ENCODE measurements around the gene ONECUT3.

The ONECUT3 gene

DNA sequence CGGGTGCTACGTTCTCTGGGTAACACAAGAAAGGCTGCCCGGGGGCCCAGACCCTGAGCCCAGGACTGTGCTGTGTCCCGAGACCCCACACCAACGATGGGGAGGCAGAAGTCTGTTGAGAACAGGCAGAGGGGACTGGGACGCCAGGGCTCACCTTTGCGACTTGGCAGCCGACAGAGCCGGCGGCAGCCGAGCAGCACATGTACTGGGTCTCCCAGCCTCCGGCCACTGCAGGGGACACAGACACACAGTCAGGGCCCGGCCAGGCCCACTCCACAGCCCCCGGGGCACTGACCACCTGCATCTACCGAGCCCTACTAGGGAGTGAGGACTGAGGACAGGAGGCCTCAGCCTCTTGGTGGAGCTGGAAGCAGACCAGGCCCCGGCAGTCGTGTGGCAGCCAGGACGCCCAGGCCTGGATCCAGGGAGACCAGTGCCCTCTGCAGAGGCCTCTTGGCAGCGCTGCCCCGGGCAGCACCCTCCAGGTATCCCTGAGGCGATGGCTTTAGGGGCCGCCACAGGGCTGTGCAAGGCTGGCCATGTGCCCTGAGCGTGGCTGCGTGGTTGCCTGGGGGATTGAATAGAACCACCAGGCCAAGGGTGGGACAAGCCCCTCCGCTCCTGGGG, 64.4 kb downstream of the ONECUT3 start:
- no peak for DNase-seq

DNA sequence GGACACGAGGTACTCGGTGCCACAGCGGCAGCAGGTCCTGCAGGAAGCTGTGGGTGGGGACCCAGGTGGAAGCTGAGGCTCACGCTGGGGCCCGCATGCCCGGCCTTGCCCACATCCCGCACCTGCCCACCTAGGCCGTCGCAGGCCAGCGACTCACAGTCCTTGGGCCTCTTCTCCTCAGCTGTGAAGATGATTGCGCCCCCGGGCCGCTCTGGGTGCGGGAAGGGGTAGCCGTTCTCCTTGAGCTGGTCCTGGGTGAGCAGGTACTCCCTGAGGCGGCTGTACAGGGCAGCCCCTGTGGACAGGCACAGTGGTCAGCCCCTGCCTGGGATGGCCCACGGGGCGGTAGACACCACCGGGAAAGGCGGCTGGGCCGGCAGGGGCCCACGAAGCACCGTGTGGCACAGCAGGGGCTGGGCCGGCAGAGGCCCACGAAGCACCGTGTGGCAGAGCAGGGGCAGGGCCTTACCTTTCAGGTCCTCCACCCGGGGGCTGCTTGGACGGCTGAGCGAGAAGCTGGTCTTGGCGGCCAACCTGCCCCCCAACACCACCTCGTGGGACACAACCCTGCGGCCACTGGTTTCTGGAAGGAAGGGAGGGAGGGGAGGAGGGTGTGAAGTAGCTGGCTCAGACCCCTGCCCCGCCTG, 65.4 kb downstream of the ONECUT3 start:
- no peak for DNase-seq

DNA sequence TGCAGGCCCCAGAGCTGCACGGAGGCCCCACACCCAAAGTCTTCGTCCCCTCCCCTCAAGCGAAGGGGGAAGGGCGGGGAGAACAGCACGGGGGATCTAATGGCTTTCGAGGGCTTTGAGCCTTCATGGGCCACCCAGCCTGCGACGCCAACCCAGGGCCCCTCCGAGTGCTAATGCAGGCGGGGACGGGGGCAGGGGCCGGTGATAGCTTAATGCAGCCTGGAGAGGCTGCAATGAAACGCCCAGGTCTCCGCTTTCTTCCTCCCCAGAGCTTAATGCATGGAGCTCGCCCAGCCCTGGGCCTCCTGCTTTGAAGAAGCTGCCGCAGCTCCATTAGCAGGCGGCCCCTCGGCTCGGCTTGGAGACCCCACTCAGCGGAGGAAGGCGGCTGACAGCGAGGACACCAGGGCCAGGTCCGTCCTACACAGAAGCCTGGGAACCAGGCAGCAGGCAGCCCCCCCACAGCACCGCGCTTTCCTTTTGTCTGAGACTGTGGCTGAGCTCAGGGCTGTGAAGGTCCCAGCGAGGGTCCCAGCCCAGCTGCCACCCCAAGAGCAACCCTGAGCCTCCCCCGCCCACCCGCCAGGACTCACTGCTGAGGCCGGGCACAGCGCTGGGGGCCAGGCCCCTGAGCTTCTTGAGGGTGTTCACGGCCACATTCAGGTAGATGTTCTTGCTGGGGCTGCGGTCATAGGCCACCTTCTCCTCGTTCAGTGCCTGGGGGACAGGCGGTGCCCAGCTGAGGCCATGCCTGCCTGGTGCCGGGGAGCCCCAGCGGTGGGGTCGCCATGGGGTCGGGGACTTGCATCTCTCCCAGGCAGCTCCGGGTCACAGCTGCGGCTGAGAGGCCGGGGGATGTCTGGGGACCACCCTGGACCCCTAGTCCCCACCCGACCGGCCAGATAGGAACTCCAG, 66.3 kb downstream of the ONECUT3 start:
- DNase-seq: no peak

DNA sequence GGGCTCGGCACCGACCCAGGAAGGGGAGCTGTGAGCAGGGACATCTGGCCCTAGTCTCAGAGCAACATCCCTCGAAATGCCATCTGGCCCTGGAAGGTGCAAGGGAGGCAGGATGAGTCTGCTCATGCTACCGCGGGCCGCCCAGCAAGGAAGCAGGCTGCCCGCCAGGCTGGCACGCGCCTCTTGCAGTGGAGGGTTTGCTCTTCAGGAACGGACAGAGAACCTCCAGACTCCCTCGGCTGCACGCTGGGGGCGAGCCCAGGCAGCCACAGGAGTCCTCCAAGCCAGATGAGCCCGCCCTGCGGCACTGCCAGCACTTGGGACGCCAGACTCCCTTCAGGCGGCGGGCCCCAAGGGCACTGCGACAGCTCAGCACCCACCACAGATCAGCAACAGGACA, 68.9 kb downstream of the ONECUT3 start:
- no peak for DNase-seq

DNA sequence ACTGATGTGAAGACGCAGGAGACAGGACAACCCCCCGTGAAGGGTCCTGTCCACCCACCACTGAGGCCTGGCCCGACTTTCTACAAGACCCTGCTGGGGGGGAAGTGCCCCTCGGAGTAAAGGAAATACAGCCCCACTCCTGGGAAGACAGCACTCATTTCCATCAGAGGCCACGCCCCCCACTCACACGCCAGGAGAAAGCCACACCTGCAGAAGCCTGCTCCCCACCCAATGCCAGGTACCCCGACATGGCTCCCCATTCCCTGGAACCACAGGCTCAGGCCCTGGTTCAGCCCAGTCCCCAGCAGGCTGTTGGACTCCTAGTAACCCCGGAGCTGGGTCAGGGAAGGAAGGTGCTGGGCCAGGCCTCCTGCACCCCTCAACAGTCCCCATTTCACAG, 69.7 kb downstream of the ONECUT3 start:
- DNase-seq: no peak

DNA sequence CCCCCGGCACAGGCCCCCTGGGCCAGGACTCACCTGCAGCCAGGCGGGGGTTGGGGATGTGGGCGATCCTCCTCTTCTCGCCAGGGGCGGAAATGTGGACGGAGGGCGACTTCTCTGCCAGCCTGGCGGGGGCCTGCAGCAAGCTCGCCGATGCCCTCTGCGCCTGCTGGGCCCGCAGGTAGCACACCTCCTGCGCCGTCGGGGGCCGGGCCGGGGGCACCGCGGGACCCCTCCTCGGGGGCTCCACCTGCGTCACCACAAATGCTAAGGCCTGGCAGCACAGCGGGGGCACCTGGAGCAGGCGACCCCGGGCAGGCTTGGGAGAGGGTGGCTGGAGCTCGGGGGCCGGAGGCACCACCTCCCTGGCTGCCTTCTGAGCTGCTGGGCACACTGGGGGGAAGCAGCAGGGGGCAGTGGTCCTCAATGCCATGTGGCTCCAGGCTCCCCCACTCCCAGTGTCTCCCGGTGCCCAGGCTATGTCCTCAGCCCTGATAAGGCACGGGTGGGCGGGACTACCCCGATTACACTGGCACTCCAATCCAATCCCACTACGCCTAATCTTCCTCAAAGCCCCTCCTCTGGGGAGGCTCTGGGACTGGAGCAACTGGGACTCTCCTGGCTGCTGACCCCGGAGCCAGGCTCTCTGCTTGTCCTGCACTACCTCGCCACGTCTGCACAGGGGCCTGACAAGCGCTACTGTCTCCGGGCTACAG, 70.4 kb downstream of the ONECUT3 start:
- no peak for DNase-seq

DNA sequence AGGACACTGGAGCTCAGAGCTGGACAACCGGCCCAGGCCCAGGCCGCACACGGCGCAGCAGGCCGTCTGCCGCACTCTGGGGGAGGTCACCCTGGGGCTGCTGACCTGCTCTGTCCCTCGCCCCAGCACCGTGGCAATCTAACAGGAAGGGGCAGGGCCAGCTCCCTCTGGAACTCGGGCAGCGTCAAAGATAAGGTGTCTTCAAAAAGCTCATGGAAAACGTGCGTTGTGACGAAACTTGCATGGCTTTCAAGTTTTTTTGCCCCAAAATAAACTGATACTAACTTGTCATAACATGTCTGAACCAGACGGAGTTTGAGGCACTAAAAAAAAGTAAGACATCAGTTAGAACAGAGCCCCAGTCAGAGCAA, 70.9 kb downstream of the ONECUT3 start:
- no peak for DNase-seq

DNA sequence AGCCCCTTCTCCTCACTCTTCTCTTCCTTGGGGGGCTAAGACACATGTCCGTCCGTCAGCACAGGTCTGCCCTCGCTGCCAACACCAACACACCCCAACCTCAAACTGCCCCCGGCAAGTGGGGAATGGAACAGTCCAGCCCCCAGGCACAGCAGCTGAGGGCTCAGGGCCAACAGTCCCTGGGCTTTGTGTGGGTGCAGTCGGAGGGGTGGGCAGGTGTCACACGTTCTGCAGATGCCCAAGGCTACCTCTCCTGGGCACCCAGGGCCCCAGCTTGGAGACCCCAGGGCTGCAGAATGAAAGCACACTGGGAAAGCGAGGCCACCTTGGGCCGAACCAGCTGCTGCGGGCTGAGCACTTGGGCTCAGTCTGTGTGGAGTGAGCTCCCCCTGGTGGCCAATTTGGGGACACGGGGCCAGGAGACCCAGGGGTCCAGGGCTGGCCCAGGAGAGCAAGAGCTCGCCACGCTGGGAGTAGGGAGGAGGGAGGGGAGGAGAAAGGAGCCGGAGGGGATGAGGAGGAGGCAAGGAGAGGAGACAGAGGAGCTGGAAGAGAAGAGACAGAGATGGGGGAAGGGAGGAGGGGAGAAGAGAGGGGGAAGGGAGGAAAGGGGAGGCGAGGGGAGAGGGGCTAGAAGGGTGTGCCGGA, 72.7 kb downstream of the ONECUT3 start:
- DNase-seq: peak; percentile 57

DNA sequence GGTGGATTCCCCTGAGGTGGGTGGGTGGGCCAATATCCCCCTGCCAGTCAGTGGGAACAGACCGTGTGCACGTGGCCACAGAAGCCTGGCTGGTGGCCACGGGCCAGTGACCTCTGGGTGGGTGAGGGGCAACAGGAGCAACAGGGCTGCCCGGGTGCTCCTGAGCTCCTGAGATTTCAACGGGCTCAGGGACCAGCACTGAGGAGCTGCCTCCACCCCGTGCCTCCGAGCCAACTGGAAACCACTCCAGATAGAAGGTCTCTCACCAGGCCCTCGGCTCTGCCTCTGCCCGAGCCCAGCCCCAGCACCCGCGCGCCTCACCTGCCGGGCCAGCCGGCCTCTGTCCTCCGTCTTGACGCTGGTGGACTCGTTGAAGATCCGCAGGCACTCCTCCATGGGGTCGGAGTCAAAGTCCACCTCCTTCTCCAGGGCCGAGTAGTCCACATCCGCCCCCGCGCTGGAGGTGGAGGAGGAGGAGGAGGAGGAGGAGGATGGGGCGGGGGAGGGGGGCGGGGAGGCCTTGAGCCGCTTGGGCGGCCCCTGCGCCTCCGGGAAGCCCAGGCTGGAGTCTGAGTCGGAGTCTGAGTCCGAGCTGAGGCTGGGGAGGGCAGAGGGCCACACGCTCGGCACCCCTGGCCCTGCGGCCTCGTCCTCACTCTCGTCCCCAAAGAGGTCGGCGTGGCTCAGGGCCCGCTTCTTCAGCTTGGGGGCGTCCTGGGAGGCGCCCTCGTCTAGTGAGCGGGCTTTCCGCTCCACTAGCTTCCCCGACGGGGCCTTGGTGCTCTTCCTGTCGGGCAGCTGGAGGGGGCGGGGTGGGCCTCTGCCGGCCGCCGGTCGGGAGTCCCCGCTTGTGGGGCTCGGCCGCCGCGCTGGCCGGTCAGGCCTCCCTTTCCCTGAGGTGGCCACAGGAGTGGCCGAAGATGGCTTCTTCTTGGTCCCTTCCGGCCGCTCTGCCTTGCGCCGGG, 73.5 kb downstream of the ONECUT3 start:
- no peak for DNase-seq

DNA sequence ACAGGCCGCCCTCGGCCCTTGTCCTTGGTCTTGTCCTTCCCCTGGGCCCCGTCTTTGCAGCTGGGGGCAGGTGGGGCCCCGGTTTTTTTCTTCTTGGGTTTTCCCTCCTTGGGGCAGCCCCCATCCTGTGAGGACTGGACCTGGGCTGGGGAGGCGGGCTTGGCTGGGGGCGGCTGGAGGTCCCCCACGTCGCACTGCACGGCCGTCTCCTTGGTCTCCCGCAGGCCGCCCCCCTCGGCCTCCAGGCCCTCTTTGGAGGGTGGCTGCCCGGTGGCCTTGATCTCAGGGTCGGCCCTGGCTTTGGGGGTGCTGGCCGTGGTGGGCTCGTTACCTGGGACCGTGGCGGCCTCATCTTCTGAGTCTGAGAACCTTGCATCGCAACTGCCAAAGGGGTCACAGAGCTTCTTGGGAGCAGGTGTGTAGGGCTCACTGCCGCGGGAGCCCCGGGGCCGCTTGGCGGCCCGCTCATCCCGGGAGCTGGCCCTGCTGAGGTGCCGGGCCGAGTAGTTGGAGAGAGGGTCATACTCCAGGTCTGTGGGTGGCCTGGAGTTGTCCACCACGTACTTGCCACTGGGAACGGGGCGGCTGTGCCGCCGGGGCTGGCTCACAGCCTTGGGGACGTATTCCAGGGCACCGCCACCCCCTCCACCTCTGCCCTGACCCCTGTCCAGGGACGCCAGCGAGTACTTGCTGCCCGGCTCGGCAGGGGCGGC, 74.4 kb downstream of the ONECUT3 start:
- no peak for DNase-seq

DNA sequence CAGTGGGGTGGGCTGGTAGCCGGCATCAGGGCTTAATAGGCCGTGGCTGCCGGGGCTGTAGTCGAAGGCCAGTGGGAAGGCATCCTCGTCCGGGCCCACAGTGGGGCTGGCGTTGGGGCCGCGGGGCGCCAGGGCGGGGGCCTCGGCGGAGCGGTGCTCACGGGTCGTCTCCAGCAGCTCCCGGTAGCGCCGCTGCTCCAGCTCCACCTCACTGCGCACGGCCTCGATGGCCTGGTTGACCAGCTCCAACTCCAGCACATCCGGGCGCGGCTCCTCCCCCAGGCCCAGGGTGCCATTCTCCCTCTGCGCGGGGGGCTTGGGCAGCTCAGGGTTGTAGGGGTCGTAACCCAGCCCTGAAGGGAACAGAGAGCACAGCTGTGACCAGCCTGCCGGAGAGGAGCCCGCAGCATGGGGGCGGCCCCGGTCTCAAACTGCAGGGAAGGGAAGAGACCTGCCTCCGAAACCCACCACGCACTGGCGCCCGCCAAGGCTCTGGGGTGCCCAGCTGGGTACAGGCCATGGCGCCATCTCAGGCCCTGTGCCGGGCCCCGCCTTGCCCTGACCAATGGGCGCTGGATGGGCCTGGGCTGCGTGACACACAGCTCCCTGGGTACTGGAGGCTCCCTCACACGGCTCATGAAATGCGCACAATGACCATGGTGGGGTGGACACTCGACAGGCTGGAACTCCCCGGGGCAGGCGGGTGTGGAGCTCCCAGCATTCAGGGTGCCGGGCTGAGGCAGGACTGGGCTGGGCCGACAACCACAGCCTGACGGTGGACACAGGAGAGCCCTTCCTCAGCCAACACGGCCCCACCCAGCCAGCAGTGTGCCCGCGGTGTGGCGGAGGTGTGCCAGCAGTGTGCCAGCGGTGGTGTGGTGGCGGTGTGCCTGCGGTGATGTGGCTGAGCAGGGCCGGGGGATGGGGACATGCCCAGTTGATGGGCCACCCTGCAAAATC, 75.3 kb downstream of the ONECUT3 start:
- DNase-seq: no peak

DNA sequence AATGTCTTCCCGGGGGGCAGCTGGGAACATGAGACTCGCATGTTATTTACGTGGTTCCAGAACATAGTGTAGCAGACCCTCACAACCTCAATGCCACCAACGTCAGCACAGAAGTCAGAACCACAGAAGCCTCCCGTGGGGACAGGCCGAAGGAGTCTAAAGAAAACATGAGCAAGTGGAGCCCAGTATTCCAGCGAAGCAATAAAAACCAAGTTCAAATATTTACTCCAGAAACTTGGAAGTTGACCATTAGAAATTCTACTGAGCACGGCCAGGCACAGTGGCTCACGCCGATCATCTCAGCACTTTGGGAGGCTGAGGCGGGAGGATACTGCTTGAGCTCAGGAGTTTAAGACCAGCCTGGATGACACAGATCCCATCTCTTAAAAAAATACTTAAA, 76.7 kb downstream of the ONECUT3 start:
- DNase-seq: no peak

DNA sequence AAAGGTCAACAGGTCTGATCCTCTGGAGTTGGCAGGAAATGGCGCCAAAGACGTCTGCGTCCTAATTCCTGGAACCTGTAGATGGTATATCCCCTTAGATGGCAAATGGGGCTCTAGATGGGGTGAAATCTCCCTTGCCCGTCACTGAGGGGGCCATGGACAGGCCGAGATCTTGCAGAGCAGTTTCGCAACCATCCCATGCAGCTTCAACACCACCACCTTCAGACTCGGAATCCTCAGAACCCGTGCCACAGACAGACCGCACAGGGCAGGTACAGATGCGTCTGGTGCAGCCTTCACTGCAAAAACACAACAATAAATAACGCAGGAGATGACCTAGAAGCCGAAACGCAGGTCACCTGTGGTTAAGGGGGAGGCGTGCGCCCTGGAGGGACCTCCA, 77.3 kb downstream of the ONECUT3 start:
- DNase-seq: no peak

All from CD4-positive, alpha-beta T cell treated with Interleukin-4 for 4 hours (primary cell).